GM23338 (cell line): ENCODE results near the gene BCL2L15. TPM values are rescaled to one million over a fixed set of nuclear protein-coding genes. Genes with fewer than 3 reads are reported as not detected.

Experiments
- ATAC-seq: fragments of 200-7000 bp; cut with Tn5 transposase; 3 replicates; pipeline ENCODE4 v1.9.1; 2020
- DNase-seq: peaks from one replicate; pipeline ENCODE4 v3.0.0-alpha.2; 2015; ENCODE audit warnings: low spot score
- H2AFZ ChIP-seq: fragments of 200-600 bp; sonication (generic); 2 replicates; pipeline ENCODE4 v1.8.0; 2016; ENCODE audit warnings: antibody characterized with exemption, mild to moderate bottlenecking, moderate library complexity
- H3F3A ChIP-seq: fragments of 200-600 bp; sonication (generic); replicated peaks from 2 replicates; pipeline ENCODE4 v1.8.0; 2017; ENCODE audit warnings: antibody characterized with exemption, mixed run types, low read depth
- H3K27ac ChIP-seq: fragments of 200-600 bp; sonication (generic); 2 replicates; pipeline ENCODE4 v1.6.1; 2016; ENCODE audit warnings: low read depth
- H3K27me3 ChIP-seq: fragments of 200-600 bp; sonication (generic); 2 replicates; pipeline ENCODE4 v1.8.0; 2016; ENCODE audit warnings: mild to moderate bottlenecking, mixed run types, moderate library complexity; ENCODE audit not compliant: insufficient read depth
- H3K36me3 ChIP-seq: fragments of 200-600 bp; sonication (generic); 2 replicates; pipeline ENCODE4 v1.8.0; 2016; ENCODE audit warnings: mild to moderate bottlenecking; ENCODE audit not compliant: insufficient read depth
- H3K4me1 ChIP-seq: fragments of 200-600 bp; sonication (generic); 2 replicates; pipeline ENCODE4 v1.8.0; 2016; ENCODE audit warnings: mild to moderate bottlenecking, moderate library complexity; ENCODE audit not compliant: insufficient read depth
- H3K4me2 ChIP-seq: fragments of 200-600 bp; sonication (generic); 2 replicates; pipeline ENCODE4 v1.7.1; 2017; ENCODE audit warnings: mixed run types
- H3K4me3 ChIP-seq: fragments of 200-600 bp; sonication (generic); 2 replicates; pipeline ENCODE4 v1.6.1; 2016; ENCODE audit warnings: mixed run types
- H3K79me2 ChIP-seq: fragments of 200-600 bp; sonication (generic); replicated peaks from 2 replicates; pipeline ENCODE4 v1.8.0; 2017; ENCODE audit warnings: mild to moderate bottlenecking; ENCODE audit not compliant: insufficient read depth
- H3K9me2 ChIP-seq: fragments of 200-600 bp; sonication (generic); 2 replicates; pipeline ENCODE4 v1.8.0; 2017; ENCODE audit not compliant: insufficient read depth
- H4K20me1 ChIP-seq: fragments of 200-600 bp; sonication (generic); replicated peaks from 2 replicates; pipeline ENCODE4 v1.8.0; 2017; ENCODE audit warnings: mild to moderate bottlenecking; ENCODE audit not compliant: insufficient read depth
- H3K27ac Mint-ChIP-seq: 2 replicates; pipeline ENCODE4 v1.8.0; 2020; ENCODE audit warnings: inconsistent platforms, mild to moderate bottlenecking, moderate library complexity, mixed read lengths
- H3K27me3 Mint-ChIP-seq: 3 replicates; pipeline ENCODE4 v1.8.0; 2022; ENCODE audit warnings: low read depth, mild to moderate bottlenecking, moderate library complexity, mixed read lengths, inconsistent platforms; ENCODE audit not compliant: insufficient read depth, poor library complexity
- H3K36me3 Mint-ChIP-seq: 3 replicates; pipeline ENCODE4 v1.8.0; 2021; ENCODE audit warnings: low read depth, mild to moderate bottlenecking, inconsistent platforms, moderate library complexity, mixed read lengths
- H3K4me1 Mint-ChIP-seq: 3 replicates; pipeline ENCODE4 v1.8.0; 2020; ENCODE audit warnings: mild to moderate bottlenecking, inconsistent platforms, mixed read lengths
- H3K4me3 Mint-ChIP-seq: 3 replicates; pipeline ENCODE4 v1.8.0; 2021; ENCODE audit warnings: moderate library complexity, mild to moderate bottlenecking, inconsistent platforms, mixed read lengths
- H3K9me3 Mint-ChIP-seq: 3 replicates; pipeline ENCODE4 v1.8.0; 2020; ENCODE audit warnings: moderate library complexity, mild to moderate bottlenecking, inconsistent platforms, mixed read lengths
- ETS1 ChIP-seq: IDR thresholded peaks from 2 replicates; pipeline ENCODE4 v1.6.1; 2016; ENCODE audit warnings: antibody characterized with exemption
- EZH2phosphoT487 ChIP-seq: fragments of 200-600 bp; sonication (generic); IDR thresholded peaks from one replicate; pipeline ENCODE4 v1.8.1; 2018; ENCODE audit warnings: antibody characterized with exemption; ENCODE audit not compliant: unreplicated experiment
- STAT1 ChIP-seq: IDR thresholded peaks from one replicate; pipeline ENCODE4 v1.6.1; 2016; ENCODE audit warnings: antibody characterized with exemption; ENCODE audit not compliant: unreplicated experiment
- ZNF462 ChIP-seq: fragments of 250-450 bp; sonication (Bioruptor Pico); IDR thresholded peaks from 2 replicates; pipeline ENCODE4 v1.5.0; 2020; ENCODE audit warnings: mild to moderate bottlenecking, moderate library complexity
- polyA plus RNA-seq: library from polyadenylated mRNA; unstranded; fragments of >200 nt; fragmentation: Nextera tagmentation; extraction: Ambion mirVana; gene quantifications from 2 replicates; pipeline ENCODE4 v1.2.1, GENCODE V29; 2016
- total RNA-seq: library from RNA; depleted of rRNA; stranded (reverse); fragments of >200 nt; shearing (Covaris generic); gene quantifications from 2 replicates; pipeline ENCODE4 v1.2.3, GENCODE V29; 2014

BCL2L15 gene
- total and polyA plus RNA-seq, 2 experiments from 2014 or later = not detected

GRCh38 chr1:113913312-113913668 is 25.9 kb upstream of the BCL2L15 start (continued):
- no peak for TF ChIP-seq ZNF462 (CRISPR knock-in tag)
- TF ChIP-seq EZH2phosphoT487 = no peak

GRCh38 chr1:113912594-113913311 is 25.4 kb upstream of the BCL2L15 start:
- Histone ChIP-seq H3F3A (no peaks in the 10 kb centered on the region), H3K27me3 (no peaks in the 10 kb centered on the region), H3K27ac (no peak overlapping the region), H3K79me2 (no peaks in the 10 kb centered on the region), H3K4me2 (no peak overlapping the region), H3K4me1 (no peaks in the 10 kb centered on the region), H3K9me2 (no peaks in the 10 kb centered on the region), H3K36me3 (peaks cover 18% of the 10 kb centered on the region), H4K20me1 (no peaks in the 10 kb centered on the region; the same call in 1 of the 2 replicates), H2AFZ (no peak overlapping the region), H3K4me3 (no peak overlapping the region)
- no peak overlapping the region for H3K27ac Mint-ChIP-seq
- no peaks in the 10 kb centered on the region for H3K9me3 Mint-ChIP-seq
- no peak overlapping the region for H3K4me3 Mint-ChIP-seq
- no peak for DNase-seq
- H3K36me3 Mint-ChIP-seq = peaks cover 18% of the 10 kb centered on the region
- H3K4me1 Mint-ChIP-seq = peaks cover 3% of the 10 kb centered on the region; the same call in 1 of the 3 replicates
- no peaks in the 10 kb centered on the region for H3K27me3 Mint-ChIP-seq
- ATAC-seq = no peak
- no peak for TF ChIP-seq STAT1
- TF ChIP-seq ETS1 = no peak
- TF ChIP-seq ZNF462 (CRISPR knock-in tag) = no peak
